Measurements from ENCODE around the gene ZNF512B.
A peak's percentile ranks its signal among the peaks of the same experiment; 100 is the strongest.

- TF ChIP-seq CTCF (IDR thresholded peaks at IDR 0.05) (no peak), POLR2A (IDR thresholded peaks at IDR 0.05) (no peak), POLR2AphosphoS5 (IDR thresholded peaks at IDR 0.05; ENCODE audit: insufficient read depth in 1 of 2, low read depth in 1 of 2) (peak; percentile 18 to 56)
These were observed 8.8 kb upstream of the ZNF512B start for GRCh38 chr20:63978319-63979228.

All from vagina (tissue), 2 donors.